SK-N-SH (cell line): ENCODE data around the gene FCHSD2. TPM values are rescaled to one million over a fixed set of nuclear protein-coding genes. Genes with fewer than 3 reads are reported as not detected.

Experiments used
- CTCF ChIA-PET: fragments of 300-600, 350-600 bp; formaldehyde crosslinking; extraction: SDS; loops from one replicate; lab custom pipeline; 2021; lab: Yijun Ruan, JAX
- POLR2A ChIA-PET: fragments of 350-600 bp; sonication (Branson Sonifier 250); formaldehyde crosslinking; extraction: SDS; loops from one replicate; lab custom pipeline; 2020; ENCODE audit warnings: antibody characterized with exemption, inconsistent platforms; lab: Yijun Ruan, JAX
- DNase-seq: peaks from one replicate; pipeline ENCODE4 v3.0.0; 2012
- H2AFZ ChIP-seq: fragments of 200-600 bp; sonication (generic); 2 replicates; pipeline ENCODE4 v1.8.1; 2016; ENCODE audit warnings: antibody characterized with exemption, mild to moderate bottlenecking, low read depth
- H3F3A ChIP-seq: fragments of 200-600 bp; sonication (generic); replicated peaks from 2 replicates; pipeline ENCODE3; 2016; ENCODE audit warnings: antibody characterized with exemption, mild to moderate bottlenecking; ENCODE audit not compliant: insufficient read depth
- H3K27ac ChIP-seq, 2 experiments: fragments of 200-500 bp in 1 of 2; fragments of 200-600 bp in 1 of 2; sonication (Bioruptor generic) in 1 of 2; sonication (generic), shearing (Covaris generic) in 1 of 2; 2 replicates each; pipeline versions ENCODE4 v1.5.1 to v1.6.1; 2014 to 2016; ENCODE audit warnings: low read depth in 2 of 2, inconsistent platforms in 1 of 2, low read length in 1 of 2, mild to moderate bottlenecking in 1 of 2, mixed read lengths in 1 of 2
- H3K27me3 ChIP-seq: fragments of 200-600 bp; sonication (generic), shearing (Covaris generic); 2 replicates; pipeline ENCODE4 v1.6.1; 2016; ENCODE audit warnings: mixed run types; ENCODE audit not compliant: insufficient read depth
- H3K36me3 ChIP-seq, 2 experiments: fragments of 200-500 bp in 1 of 2; fragments of 200-600 bp in 1 of 2; sonication (Bioruptor generic) in 1 of 2; sonication (generic) in 1 of 2; replicated peaks in 1 of 2; 2 replicates each; pipeline versions ENCODE3 to v1.5.1; 2014 to 2016; ENCODE audit warnings: low read length in 1 of 2, mild to moderate bottlenecking in 1 of 2; ENCODE audit not compliant: insufficient read depth in 2 of 2, control insufficient read depth in 1 of 2
- H3K4me1 ChIP-seq, 2 experiments: fragments of 200-500 bp in 1 of 2; fragments of 200-600 bp in 1 of 2; sonication (Bioruptor generic) in 1 of 2; sonication (generic), shearing (Covaris generic) in 1 of 2; 2 replicates each; pipeline versions ENCODE4 v1.5.1 to v1.6.1; 2014 to 2016; ENCODE audit warnings: low read depth in 1 of 2, low read length in 1 of 2, mixed run types in 1 of 2; ENCODE audit not compliant: insufficient read depth in 2 of 2, control insufficient read depth in 1 of 2
- H3K4me2 ChIP-seq: fragments of 200-600 bp; sonication (generic), shearing (Covaris generic); 2 replicates; pipeline ENCODE4 v1.6.1; 2017; ENCODE audit warnings: mixed run types
- H3K4me3 ChIP-seq, 2 experiments: fragments of 200-500 bp in 1 of 2; fragments of 200-600 bp in 1 of 2; sonication (Bioruptor generic) in 1 of 2; sonication (generic), shearing (Covaris generic) in 1 of 2; 2 replicates each; pipeline versions ENCODE4 v1.5.1 to v1.8.1; 2014 to 2016; ENCODE audit warnings: low read depth in 2 of 2, inconsistent platforms in 1 of 2, low read length in 1 of 2, mild to moderate bottlenecking in 1 of 2, mixed read lengths in 1 of 2, moderate library complexity in 1 of 2
- H3K79me2 ChIP-seq: fragments of 200-600 bp; sonication (generic); 2 replicates; pipeline ENCODE4 v1.8.1; 2017; ENCODE audit warnings: mild to moderate bottlenecking; ENCODE audit not compliant: insufficient read depth
- H3K9ac ChIP-seq: fragments of 200-600 bp; sonication (generic); 2 replicates; pipeline ENCODE4 v1.6.1; 2017; ENCODE audit warnings: mixed run types
- H3K9me2 ChIP-seq: fragments of 200-600 bp; sonication (generic); 2 replicates; pipeline ENCODE4 v1.6.1; 2017; ENCODE audit warnings: mixed run types
- H3K9me3 ChIP-seq: fragments of 200-600 bp; sonication (generic); 2 replicates; pipeline ENCODE4 v1.6.1; 2017; ENCODE audit warnings: mixed run types, mild to moderate bottlenecking, moderate library complexity
- H4K20me1 ChIP-seq: fragments of 200-600 bp; sonication (generic); 2 replicates; pipeline ENCODE4 v1.6.1; 2017; ENCODE audit warnings: mild to moderate bottlenecking, mixed run types; ENCODE audit not compliant: insufficient read depth
- CHD2 ChIP-seq: fragments of 150-350 bp; IDR thresholded peaks from 2 replicates; pipeline ENCODE4 v1.6.1; 2018; ENCODE audit warnings: low read length; ENCODE audit not compliant: partially characterized antibody
- EP300 ChIP-seq, 2 experiments: IDR thresholded peaks; 2 replicates each; pipeline versions ENCODE4 v1.4.0 to v1.6.1; 2012; ENCODE audit warnings: borderline replicate concordance in 1 of 2, low read depth in 1 of 2, low read length in 1 of 2
- FOXJ3 ChIP-seq: sonication (generic); formaldehyde crosslinking; IDR thresholded peaks from 2 replicates; pipeline ENCODE4 v1.5.1; 2020; ENCODE audit warnings: mild to moderate bottlenecking, missing genetic modification reagents
- GATA2 ChIP-seq: sonication (generic); formaldehyde crosslinking; IDR thresholded peaks from 2 replicates; pipeline ENCODE4 v1.5.0; 2020; ENCODE audit warnings: mild to moderate bottlenecking, missing genetic modification reagents
- MEF2A ChIP-seq: IDR thresholded peaks from 2 replicates; pipeline ENCODE4 v1.4.0; 2012; ENCODE audit warnings: low read depth, borderline replicate concordance
- NFIC ChIP-seq: IDR thresholded peaks from 2 replicates; pipeline ENCODE4 v1.4.0; 2012; ENCODE audit warnings: borderline replicate concordance
- REST ChIP-seq: IDR thresholded peaks from 2 replicates; pipeline ENCODE4 v1.6.1; 2012; ENCODE audit warnings: mild to moderate bottlenecking, low read depth, low read length, moderate library complexity
- RFX5 ChIP-seq: IDR thresholded peaks from 2 replicates; pipeline ENCODE4 v1.6.1; 2012; ENCODE audit warnings: mild to moderate bottlenecking, improper control_type of control experiment, low read length
- RXRA ChIP-seq: IDR thresholded peaks from 2 replicates; pipeline ENCODE4 v1.4.0; 2012; ENCODE audit warnings: low read depth, mild to moderate bottlenecking, borderline replicate concordance
- WGBS: methylation state at CpG from one replicate; pipeline ENCODE4 v1.1.6; 2017; ENCODE audit warnings: low lambda C conversion rate; 5-methylcytosine and 5-hydroxymethylcytosine counted together
- polyA plus RNA-seq, 3 experiments: library from polyadenylated mRNA; depleted of rRNA; stranded (reverse); fragments of >200 nt; gene quantifications; 2 replicates each; pipeline ENCODE4 v1.2.3, GENCODE V29; 2012
- TF ChIP-seq, protein P1 (sequence below): fragments of 150-350 bp; IDR thresholded peaks from 2 replicates; pipeline ENCODE4 v1.6.1; 2016; ENCODE audit warnings: mild to moderate bottlenecking, low read depth, low read length
- TF ChIP-seq, protein P2 (sequence below): IDR thresholded peaks from 2 replicates; pipeline ENCODE4; 2012

The FCHSD2 gene
- polyA plus RNA-seq, 1 of the 3 experiments (the other 2 are of a cell fraction) = 10.4 TPM

- TF ChIP-seq GATA2 = no peak
- no peak for TF ChIP-seq RXRA
- TF ChIP-seq, protein P1, sequence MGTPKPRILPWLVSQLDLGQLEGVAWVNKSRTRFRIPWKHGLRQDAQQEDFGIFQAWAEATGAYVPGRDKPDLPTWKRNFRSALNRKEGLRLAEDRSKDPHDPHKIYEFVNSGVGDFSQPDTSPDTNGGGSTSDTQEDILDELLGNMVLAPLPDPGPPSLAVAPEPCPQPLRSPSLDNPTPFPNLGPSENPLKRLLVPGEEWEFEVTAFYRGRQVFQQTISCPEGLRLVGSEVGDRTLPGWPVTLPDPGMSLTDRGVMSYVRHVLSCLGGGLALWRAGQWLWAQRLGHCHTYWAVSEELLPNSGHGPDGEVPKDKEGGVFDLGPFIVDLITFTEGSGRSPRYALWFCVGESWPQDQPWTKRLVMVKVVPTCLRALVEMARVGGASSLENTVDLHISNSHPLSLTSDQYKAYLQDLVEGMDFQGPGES = no peak
- TF ChIP-seq, all 33 proteins: peak for 0
- ChIA-PET CTCF (interaction anchor here (1.1 to 4.8 kb wide), 3 partner anchors 10 to 316 kb away, joined by 3 to 25 read pairs (median 10); no protein-coding TSS in a partner anchor), POLR2A (no interaction called here)
- H2AFZ ChIP-seq = no peak overlapping the region
- no peak overlapping the region for H3K4me3 ChIP-seq
- no peak overlapping the region for H3K4me2 ChIP-seq
- no peak overlapping the region for H3K9ac ChIP-seq
- peak overlapping the region in 1 of 2 experiments; percentile 43; a peak in 1 of 4 replicates for H3K27ac ChIP-seq
- DNase-seq = peak; percentile 28
- peaks cover 0 to 26% of the 10 kb centered on the region in 2 experiments; a peak in 2 of 4 replicates for H3K4me1 ChIP-seq
- H3F3A ChIP-seq = peaks cover 5% of the 10 kb centered on the region
- 86% methylated on average over 10 of the region's 15 CpGs for WGBS
- no peaks in the 10 kb centered on the region for H3K9me2 ChIP-seq
- H3K36me3 ChIP-seq = no peaks in the 10 kb centered on the region
- H3K9me3 ChIP-seq = no peaks in the 10 kb centered on the region
- no peaks in the 10 kb centered on the region for H3K79me2 ChIP-seq
- H4K20me1 ChIP-seq = no peaks in the 10 kb centered on the region
- no peaks in the 10 kb centered on the region for H3K27me3 ChIP-seq
These were observed 5.9 kb upstream of the FCHSD2 start for GRCh38 chr11:73147771-73148681.

DNA sequence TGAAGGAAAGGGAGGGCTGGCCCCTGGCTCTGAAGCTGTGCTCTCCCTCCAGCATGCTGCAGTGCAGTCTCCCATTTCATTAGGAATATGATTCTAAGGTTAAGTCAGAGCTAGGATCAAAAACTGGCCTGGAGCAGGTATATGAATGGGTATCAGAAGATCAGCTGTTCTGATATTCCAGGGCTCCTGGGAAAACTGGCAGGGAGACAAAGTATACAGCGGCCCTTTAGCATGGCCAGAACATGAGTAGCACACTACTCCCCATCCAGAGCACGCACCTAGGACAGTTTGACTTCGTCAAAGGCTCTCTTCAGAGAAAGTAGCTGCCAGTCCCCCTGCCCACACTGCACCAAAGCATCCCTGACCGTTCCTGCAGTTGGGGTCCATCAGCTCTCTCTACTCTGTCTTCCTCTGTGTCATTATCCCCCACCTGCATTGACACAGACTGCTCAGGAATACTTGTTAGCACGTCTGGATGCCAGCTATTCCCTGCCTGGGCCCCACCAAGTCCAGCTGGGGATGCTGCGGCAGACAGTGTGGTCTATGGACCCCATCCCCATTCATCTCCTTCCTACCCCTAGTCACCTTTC lies 4.0 kb upstream of the FCHSD2 start:
- Histone ChIP-seq H3K9me3 (no peaks in the 10 kb centered on the region), H3K27ac (no peak overlapping the region), H3K79me2 (peaks cover 7% of the 10 kb centered on the region), H2AFZ (no peak overlapping the region), H3K36me3 (no peaks in the 10 kb centered on the region), H3K4me1 (peaks cover 0 to 29% of the 10 kb centered on the region in 2 experiments; a peak in 2 of 4 replicates), H4K20me1 (no peaks in the 10 kb centered on the region), H3K27me3 (no peaks in the 10 kb centered on the region), H3K4me3 (no peak overlapping the region), H3K9ac (no peak overlapping the region), H3K4me2 (no peak overlapping the region), H3F3A (peaks cover 11% of the 10 kb centered on the region), H3K9me2 (no peaks in the 10 kb centered on the region)
- ChIA-PET CTCF (interaction anchor here (0.6 to 4.8 kb wide), 12 partner anchors 10 to 333 kb away, joined by 3 to 25 read pairs (median 4); no protein-coding TSS in a partner anchor), POLR2A (interaction anchor here (0.7 kb wide), 1 partner anchor 138 kb away, joined by 3 read pairs; no protein-coding TSS in a partner anchor)
- 88% methylated on average over 6 of the region's 6 CpGs for WGBS
- peak; percentile 31 for DNase-seq
- TF ChIP-seq NFIC (no peak), REST (no peak), RFX5 (no peak), FOXJ3 (CRISPR knock-in tag) (no peak), MEF2A (no peak), EP300 (IDR thresholded peaks at IDR 0.05; ENCODE audit: borderline replicate concordance in 1 of 2, low read depth in 1 of 2, low read length in 1 of 2) (no peak), RXRA (no peak), CHD2 (no peak)
- TF ChIP-seq, protein P2, sequence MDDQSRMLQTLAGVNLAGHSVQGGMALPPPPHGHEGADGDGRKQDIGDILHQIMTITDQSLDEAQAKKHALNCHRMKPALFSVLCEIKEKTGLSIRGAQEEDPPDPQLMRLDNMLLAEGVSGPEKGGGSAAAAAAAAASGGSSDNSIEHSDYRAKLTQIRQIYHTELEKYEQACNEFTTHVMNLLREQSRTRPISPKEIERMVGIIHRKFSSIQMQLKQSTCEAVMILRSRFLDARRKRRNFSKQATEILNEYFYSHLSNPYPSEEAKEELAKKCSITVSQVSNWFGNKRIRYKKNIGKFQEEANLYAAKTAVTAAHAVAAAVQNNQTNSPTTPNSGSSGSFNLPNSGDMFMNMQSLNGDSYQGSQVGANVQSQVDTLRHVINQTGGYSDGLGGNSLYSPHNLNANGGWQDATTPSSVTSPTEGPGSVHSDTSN = no peak
